Measurements from ENCODE around the gene PLA2G6.
"Not testable (repeated sequence)": the region's sequence is repeated elsewhere in the genome, so short reads cannot be mapped to it uniquely, and the experiment has no call there.

Gene PLA2G6

DNA sequence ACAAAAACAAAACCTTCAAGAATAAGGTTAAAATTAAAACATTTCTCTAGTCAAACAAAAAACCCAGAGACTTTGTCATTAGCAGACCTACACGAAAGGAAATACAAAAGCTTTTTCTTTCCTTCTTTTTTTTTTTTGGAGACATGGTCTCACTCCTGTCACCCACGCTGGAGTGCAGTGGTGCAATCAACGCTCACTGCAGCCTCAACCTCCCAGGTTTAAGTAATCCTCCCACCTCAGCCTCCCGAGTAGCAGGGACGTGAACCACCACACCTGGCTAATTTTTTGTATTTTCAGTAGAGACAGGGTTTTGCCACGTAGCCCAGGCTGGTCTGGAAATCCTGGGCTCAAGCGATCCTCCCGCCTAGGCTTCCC lies 30.5 kb downstream of the PLA2G6 start:
- no peak overlapping the region for H3K4me3 ChIP-seq (ENCODE audit: low read depth, low read length)
- in situ Hi-C loops (cut with HindIII; ENCODE audit: low sequenced_read_pairs) = no loop called here
- no peak for DNase-seq (ENCODE audit: low read depth)

DNA sequence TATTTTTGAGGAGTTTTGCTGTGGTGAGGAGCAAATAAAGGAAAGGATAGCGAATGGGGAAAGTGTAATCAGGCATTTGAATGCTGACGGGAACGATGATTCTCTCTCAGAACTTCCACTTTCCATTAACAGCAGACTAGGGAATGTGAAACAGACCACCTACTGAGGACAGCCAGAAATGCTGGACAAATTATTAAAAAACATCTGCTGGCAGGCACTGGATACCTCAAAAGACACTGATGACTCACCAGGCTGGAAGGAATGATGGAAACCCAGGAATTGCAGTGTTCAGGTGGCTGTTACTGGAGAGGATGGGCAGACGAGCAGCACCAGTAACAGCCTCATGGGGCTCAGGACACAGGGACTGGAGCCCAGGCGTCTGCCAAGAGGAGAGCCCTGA lies 33.4 kb downstream of the PLA2G6 start:
- DNase-seq (ENCODE audit: low read depth) = peak; percentile 87
- H3K4me3 ChIP-seq (ENCODE audit: low read depth, low read length) = no peak overlapping the region
- TF ChIP-seq, protein P1, sequence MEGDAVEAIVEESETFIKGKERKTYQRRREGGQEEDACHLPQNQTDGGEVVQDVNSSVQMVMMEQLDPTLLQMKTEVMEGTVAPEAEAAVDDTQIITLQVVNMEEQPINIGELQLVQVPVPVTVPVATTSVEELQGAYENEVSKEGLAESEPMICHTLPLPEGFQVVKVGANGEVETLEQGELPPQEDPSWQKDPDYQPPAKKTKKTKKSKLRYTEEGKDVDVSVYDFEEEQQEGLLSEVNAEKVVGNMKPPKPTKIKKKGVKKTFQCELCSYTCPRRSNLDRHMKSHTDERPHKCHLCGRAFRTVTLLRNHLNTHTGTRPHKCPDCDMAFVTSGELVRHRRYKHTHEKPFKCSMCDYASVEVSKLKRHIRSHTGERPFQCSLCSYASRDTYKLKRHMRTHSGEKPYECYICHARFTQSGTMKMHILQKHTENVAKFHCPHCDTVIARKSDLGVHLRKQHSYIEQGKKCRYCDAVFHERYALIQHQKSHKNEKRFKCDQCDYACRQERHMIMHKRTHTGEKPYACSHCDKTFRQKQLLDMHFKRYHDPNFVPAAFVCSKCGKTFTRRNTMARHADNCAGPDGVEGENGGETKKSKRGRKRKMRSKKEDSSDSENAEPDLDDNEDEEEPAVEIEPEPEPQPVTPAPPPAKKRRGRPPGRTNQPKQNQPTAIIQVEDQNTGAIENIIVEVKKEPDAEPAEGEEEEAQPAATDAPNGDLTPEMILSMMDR (IDR thresholded peaks at IDR 0.05; ENCODE audit: low read depth, low read length, missing control alignments) = no peak
- in situ Hi-C loops (cut with HindIII; ENCODE audit: low sequenced_read_pairs) = no loop called here

More for the DNA sequence above, 30.5 kb downstream of the PLA2G6 start:
- TF ChIP-seq, protein P1 (IDR thresholded peaks at IDR 0.05; ENCODE audit: low read depth, low read length, missing control alignments) = no peak

DNA sequence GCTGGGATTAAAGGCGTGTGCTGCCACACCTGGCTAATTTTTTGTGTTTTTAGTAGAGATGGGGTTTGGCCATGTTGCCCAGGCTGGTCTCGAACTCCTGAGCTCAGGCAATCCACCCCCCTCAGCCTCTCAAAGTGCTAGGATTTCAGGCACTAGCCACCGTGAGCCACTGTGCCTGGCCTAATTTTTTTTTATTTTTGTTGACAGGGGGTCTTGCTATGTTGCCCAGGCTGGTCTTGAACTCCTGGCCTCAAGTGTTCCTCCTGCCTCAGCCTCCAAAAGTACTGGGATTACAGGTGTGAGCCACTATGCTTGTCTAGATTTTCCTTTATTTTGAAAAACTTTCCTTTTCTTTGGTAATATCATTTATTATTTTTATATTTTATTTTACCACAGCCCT lies 35.5 kb downstream of the PLA2G6 start:
- DNase-seq (ENCODE audit: low read depth); H3K4me3 ChIP-seq (ENCODE audit: low read depth, low read length); in situ Hi-C loops (cut with HindIII; ENCODE audit: low sequenced_read_pairs): not testable (repeated sequence)

DNA sequence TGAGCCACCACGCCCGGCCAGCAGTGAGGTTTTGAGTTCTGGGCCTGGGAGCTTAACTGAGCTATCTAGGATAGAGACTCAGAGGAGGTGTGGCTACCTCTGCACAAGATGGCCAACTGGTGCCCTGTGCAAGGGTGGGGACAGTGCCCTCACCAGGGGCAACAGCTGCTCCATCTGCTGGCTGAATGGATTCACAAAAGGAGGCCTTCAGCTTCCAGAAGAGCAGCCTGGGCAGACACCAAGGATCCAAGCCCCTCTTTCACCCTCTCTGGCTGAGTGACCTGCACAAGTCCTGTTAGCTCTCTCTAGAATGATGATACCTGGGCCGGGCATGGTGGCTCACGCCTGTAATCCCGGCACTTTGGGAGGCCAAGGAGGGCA lies 37.6 kb downstream of the PLA2G6 start:
- DNase-seq (ENCODE audit: low read depth) = no peak
- TF ChIP-seq, protein P1 (IDR thresholded peaks at IDR 0.05; ENCODE audit: low read depth, low read length, missing control alignments) = no peak
- no peak overlapping the region for H3K4me3 ChIP-seq (ENCODE audit: low read depth, low read length)
- in situ Hi-C loops (cut with HindIII; ENCODE audit: low sequenced_read_pairs) = no loop called here

DNA sequence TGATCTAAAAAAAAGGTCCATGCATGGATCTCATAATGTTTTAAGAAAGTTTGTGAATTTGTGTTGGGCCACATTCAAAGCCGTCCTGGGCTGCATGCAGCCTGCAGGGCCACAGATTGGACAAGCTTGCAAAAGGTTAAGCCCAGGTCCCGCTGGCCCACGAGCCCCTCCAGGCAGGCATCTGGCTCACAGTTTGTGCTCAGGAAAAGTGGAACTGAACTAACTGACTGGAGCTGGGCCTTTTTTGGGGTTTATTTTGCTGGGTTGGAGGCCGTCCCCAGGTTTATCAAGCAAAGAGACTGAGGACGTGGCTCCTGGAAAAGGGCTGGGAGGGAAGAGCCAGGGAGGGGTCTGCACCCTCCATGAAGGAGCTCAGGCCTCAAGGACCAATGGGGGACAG lies 39.0 kb downstream of the PLA2G6 start:
- H3K4me3 ChIP-seq (ENCODE audit: low read depth, low read length) = no peak overlapping the region
- TF ChIP-seq, protein P1 (IDR thresholded peaks at IDR 0.05; ENCODE audit: low read depth, low read length, missing control alignments) = no peak
- DNase-seq (ENCODE audit: low read depth) = no peak
- in situ Hi-C loops (cut with HindIII; ENCODE audit: low sequenced_read_pairs) = no loop called here

DNA sequence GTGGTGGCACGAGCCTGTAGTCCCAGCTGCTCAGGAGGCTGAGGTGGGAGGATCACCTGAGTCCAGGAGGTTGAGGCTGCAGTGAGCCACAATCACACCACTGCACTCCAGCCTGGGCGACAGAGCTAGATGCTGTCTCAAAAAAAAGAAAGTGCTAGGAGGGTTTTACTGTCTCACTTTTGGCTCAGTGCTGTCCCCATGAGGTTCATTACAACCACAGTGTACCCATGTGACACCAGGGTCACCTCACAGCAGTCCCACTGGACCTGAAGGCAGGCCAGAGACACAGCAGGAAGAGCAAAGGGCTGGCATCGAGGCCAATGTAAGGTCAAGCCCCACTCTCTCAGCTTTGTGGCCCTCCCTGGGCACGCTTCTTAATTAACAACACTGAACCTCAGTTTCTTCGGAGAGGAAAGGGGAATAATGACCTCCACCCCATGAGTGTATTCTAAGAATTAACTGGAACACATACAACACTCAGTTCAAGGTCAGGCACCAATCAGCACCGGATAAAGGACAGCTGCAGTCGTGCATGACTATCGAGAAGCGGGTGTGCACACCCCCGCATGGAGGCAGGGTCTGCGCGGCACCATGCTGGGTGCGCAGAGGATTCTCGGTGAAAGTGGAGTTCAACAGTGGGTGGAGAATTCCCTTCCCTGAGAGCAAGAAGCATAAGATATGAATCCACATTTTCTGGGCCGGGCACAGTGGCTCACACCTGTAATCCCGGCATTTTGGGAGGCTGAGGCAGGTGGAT lies 40.2 kb downstream of the PLA2G6 start:
- H3K4me3 ChIP-seq (ENCODE audit: low read depth, low read length) = no peak overlapping the region
- in situ Hi-C loops (cut with HindIII; ENCODE audit: low sequenced_read_pairs) = no loop called here
- TF ChIP-seq, protein P1 (IDR thresholded peaks at IDR 0.05; ENCODE audit: low read depth, low read length, missing control alignments) = no peak
- no peak for DNase-seq (ENCODE audit: low read depth)

DNA sequence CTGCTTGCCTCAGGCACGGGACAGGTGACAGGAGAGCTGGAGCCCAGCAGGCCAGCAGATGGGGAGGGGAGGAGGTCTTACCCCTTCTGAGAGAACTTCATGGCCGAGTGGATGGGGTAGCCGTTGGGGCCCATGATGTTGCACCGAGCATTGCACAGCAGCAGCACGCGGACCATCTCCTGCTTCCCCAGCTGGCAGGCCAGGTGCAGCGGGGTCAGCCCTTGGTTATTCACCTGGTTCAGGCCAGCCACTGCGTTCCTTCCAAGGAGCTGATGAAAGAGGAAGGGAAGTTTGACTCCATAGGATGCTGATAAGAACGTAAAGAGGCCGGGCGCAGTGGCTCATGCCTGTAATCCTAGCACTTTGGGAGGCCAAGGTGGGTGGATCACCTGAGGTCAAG lies 41.7 kb downstream of the PLA2G6 start:
- DNase-seq (ENCODE audit: low read depth) = no peak
- in situ Hi-C loops (cut with HindIII; ENCODE audit: low sequenced_read_pairs) = no loop called here
- H3K4me3 ChIP-seq (ENCODE audit: low read depth, low read length) = no peak overlapping the region
- TF ChIP-seq, protein P1 (IDR thresholded peaks at IDR 0.05; ENCODE audit: low read depth, low read length, missing control alignments) = no peak

Measured in astrocyte of the cerebellum (primary cell).